HG02678 (cell line): ENCODE measurements around the gene TPH2.

ENCODE experiments used
- ATAC-seq: cut with Tn5 transposase; IDR thresholded peaks from one replicate; pipeline ENCODE4 v1.9.1; 2021; ENCODE audit warnings: mild to moderate bottlenecking, moderate library complexity; ENCODE audit not compliant: unreplicated experiment

The TPH2 gene

DNA sequence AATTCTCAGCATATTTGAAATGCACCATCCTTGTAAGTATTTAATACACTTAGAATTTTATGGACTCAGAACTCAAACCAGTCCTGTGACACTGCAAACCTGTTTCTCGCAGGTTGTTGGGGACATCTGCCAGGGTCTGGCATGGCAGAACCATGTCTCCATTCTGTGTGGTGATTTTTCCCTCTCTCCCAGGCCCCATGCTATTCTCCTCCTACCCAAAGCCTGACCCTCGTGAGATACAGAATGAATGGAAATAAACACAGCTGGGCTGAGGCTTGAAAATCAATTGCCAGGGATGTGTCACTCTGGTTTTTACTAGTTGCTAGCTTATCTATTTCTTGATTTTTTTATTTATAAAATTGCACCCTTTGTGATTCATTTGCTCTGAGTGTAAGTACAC lies 19.8 kb downstream of the TPH2 start:
- no peak for ATAC-seq

DNA sequence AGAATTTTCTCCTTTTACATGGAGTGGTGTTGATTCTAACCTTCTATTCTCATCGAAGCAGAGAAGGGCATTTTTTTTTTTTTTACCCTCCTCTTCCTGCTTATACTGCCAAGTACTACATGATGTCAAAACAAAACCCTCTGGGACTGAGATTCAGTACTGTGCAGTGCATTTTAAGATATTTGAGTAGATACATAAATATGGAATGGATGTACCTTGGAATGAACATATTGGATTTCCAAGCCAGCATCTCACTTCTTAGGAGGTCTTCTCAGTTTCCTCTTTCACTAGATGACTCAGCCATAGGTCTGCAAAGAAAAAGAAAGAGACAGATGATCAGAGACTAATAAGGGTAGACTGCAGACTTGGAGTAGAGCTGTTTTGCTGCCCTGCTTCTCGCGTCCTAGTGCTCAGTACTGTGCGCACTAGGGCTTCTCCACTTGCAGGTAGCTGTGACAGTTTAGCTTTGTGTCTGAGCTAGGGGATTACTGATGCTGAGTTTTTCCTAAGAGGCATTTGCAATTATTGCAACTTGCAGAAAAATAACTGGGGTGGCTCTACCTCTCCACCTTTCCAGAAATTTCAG lies 20.4 kb downstream of the TPH2 start:
- no peak for ATAC-seq

- no peak for ATAC-seq
These were observed 28.6 kb downstream of the TPH2 start for GRCh38 chr12:71967211-71967610.

- no peak for ATAC-seq
These were observed 30.7 kb downstream of the TPH2 start for GRCh38 chr12:71969330-71969729.

- ATAC-seq = no peak
These were observed 31.4 kb downstream of the TPH2 start for GRCh38 chr12:71970031-71970430.

- no peak for ATAC-seq
These were observed 33.9 kb downstream of the TPH2 start for GRCh38 chr12:71972441-71973074.

GRCh38 chr12:71973687-71974086 lies 35.0 kb downstream of the TPH2 start:
- ATAC-seq = no peak

DNA sequence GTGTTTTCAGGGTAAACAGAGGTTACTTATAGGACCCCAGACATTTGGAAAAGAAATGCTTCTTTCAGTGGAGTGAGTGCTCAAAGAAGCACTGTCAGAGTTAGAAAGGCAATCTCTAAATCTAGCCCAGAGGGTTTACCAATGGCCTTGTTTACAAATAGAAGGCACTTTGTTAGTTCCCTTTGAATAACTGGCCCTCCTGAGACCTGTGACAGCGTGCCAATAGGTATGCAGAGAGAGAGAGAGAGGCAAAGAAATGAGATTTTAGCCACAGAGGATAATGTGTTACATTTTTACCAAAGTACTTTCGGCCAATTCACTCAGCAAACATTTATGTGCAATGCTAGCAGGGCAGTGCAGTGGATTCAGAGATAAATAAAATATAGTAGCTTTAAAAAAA lies 41.9 kb downstream of the TPH2 start:
- ATAC-seq = no peak

DNA sequence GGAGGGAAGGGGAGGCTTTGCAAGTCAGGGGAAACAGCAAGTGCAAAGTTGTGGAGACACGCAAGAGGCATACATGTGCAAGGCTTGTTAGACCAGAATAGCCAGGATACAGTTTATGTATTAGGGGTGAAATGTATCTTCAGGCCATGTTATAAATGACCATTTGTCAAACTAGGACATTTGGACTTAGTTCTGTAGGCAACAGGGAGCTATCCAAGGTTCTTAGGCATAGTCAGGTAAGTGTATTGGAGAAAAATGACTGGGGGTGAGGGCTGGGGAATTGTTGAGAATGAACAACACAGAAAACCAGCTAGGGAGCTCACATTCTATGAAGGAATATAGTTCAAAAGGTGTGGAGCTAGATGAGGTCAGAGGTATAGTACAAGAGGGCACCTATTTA lies 42.5 kb downstream of the TPH2 start:
- ATAC-seq = no peak

DNA sequence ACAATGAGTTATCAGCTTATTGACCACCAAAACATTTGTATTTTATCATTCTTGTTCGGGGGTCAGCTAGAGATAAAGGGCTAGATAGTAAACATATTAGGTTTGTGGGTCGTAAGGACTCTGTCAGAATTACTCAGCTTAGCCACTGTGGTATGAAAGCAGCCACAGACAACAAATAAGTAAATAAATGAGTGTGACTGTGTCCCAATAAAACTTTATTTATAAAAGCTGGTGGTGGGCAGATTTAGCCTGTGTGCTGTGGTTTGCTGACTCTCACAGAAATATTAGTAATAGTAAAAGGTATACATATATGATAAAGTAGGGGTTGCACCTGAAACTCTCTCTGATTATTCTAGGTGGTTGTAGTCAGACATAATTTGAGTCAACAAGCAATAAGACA lies 56.1 kb downstream of the TPH2 start:
- no peak for ATAC-seq

DNA sequence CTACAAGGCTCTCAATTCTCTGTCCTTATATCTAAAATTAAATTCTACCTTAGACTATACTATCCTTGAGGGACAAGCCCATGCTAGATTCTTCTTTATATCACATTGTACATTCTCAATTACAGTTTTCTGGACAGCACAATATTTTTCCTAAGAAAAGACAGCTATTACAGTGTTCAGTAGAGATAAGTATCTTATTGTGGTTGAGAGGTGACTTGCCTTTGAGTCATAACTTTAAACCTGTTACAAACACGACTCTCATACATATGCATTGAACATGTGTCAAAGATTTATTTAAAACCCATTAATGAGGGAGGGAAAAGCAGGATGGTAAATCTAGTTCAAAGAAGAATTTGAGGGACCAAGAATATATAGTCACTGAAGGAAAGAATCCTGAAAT lies 61.1 kb downstream of the TPH2 start:
- ATAC-seq = no peak

- no peak for ATAC-seq
These were observed 62.5 kb downstream of the TPH2 start for GRCh38 chr12:72000969-72001648.

DNA sequence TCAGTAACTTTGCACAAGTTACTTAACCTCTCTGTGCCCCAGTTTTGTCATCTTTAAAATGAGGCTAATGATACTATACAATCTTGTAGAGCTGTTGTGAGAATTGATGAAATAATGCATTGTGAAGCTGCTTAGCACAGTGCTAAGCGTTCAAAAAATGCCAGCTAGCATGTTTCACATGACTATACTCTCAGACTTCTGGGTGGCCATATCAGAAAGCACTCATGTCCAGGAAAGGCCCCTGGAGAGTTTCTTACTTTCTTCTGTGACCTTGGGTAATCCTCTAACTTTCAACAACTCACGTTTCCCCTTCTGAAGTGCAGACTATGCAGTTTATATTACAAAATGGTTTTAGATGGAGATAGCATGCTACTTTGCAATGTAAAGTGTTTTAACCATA lies 68.1 kb downstream of the TPH2 start:
- ATAC-seq = no peak

DNA sequence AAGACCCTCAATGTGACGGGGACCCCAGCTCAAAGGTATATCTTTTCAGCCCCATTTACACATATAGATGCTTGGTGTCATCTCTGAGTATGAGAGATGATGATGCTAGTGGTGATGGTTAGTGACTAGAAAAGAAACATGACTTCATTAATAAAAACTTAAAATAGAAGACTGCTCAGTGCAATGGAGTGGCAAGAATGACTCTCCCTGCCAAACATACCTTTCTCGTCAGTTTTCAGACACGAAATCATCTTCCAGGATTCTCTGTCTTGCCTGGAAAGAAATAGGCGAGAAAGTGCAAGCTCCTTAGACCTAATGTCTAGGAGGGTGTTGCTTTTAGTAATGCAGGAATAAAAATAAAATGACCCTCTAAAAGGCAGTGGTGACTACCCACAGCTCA lies 71.7 kb downstream of the TPH2 start:
- ATAC-seq = no peak

GRCh38 chr12:72011374-72011773 lies 72.7 kb downstream of the TPH2 start:
- ATAC-seq = no peak

GRCh38 chr12:72012874-72013273 lies 74.2 kb downstream of the TPH2 start:
- ATAC-seq = no peak

GRCh38 chr12:72015895-72016294 lies 77.2 kb downstream of the TPH2 start:
- no peak for ATAC-seq

DNA sequence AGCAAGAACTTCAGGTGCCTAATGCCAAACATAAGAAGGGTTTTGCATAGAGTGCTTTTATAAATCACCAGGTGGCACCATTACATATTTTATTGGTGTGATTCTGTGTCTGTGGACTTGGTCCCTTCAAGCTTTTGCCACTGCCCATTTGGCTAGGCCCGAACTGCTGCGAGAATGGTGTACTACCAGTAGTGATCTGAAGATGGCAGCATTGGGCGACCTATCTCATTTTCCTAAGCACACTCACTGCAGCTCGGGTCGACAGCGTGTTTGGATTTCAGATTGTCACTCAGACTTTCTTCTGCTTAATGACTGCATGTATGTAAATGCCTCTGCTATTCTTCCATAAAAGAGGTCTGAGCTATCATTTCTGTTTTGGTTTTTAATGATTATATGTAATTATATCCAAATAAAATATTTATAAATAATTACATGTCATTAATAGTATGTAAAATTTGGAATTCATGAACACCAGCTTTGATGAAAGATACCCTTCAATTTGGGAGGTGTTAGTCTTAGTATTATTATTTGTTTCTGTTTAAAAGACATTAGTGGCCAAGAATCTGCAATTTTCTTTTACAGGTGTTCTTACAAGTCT lies 78.5 kb downstream of the TPH2 start:
- ATAC-seq = peak; percentile 96

GRCh38 chr12:72018036-72018435 lies 79.4 kb downstream of the TPH2 start:
- ATAC-seq = no peak

GRCh38 chr12:72024613-72025012 lies 86.0 kb downstream of the TPH2 start:
- ATAC-seq = no peak

GRCh38 chr12:72025524-72025923 lies 86.9 kb downstream of the TPH2 start:
- no peak for ATAC-seq

DNA sequence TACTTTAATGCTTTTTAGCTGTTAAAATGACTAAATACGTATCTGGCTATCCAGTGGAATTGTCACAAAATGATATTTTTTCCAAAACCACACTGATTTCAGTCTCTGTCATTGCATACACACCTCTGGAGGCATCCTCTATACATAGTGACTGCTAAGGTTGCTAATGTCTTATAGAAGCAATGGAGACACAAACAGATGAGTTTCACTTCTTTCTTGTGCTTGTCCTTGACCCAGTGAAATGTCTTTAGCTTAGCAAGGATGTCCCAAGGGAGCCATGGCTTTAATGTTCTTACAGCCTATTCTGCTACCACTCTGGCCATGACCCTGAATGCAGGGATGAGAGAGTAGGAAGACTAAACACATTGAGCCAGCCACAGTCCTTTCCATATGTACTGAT lies 90.3 kb downstream of the TPH2 start:
- no peak for ATAC-seq
